ENCODE results near the gene SERPINB3. TPM values are rescaled to one million over a fixed set of nuclear protein-coding genes. Genes with fewer than 3 reads are reported as not detected.
"Not testable (repeated sequence)": the region's sequence is repeated elsewhere in the genome, so short reads cannot be mapped to it uniquely, and the experiment has no call there.

SERPINB3 gene
- 1 to 10 TPM in 3 of 12 donors, under 1 TPM in 1, not detected in 8; 0.11 to 4.2 (median 1.9) TPM for polyA plus RNA-seq (ENCODE audit: insufficient read length in 12 of 12)
- long read RNA-seq, donor 1, result 0 reads
- long read RNA-seq, donor 2, result 0 reads
- long read RNA-seq, donor 3, result 0 reads
- long read RNA-seq, donor 4, result 0 reads
- long read RNA-seq, donor 5, result 0 reads
- long read RNA-seq, donor 6, result 0 reads
- long read RNA-seq, donor 7, result 0 reads
- long read RNA-seq, donor 8, result 0 reads
- long read RNA-seq, donor 9, result 0 reads
- long read RNA-seq, donor 10, result 0 reads
- long read RNA-seq, donor 11, result 0 reads

GRCh38 chr18:63661750-63662149, at the start of gene SERPINB3:
Gene SERPINB3 (minus strand): TSS chr18:63661893. CDS start chr18:63661216, 677 bp downstream.
- DNase-seq, result not testable (repeated sequence)

- no peak for DNase-seq
Observed at GRCh38 chr18:63708650-63709049, 47.0 kb upstream of the SERPINB3 start.

- DNase-seq, result no peak
Observed at GRCh38 chr18:63707816-63708215, 46.1 kb upstream of the SERPINB3 start.

GRCh38 chr18:63705401-63705800, 43.7 kb upstream of the SERPINB3 start:
- no peak for DNase-seq

DNA sequence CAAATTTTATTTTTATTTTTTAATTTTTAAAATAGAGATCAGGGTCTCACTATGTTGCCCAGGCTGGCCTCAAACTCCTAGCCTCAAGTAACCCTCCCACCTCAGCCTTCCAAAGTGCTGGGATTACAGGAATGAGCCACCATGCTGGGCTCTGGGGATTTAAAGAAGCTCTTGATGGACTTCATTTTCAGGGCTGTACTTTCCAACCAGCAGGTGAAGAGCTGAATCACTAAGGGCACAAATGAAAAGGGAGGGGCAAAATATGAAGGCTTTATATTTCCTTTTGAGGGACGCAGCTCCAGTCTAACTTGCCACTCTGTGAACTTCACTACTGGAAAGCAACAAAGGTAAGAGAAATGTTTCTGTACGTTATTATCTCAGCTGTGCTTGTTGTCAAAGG, 41.0 kb upstream of the SERPINB3 start, which contains the start of gene SERPINB11:
Gene SERPINB11 (plus strand): TSS at position 301 of the 400 bp plus-strand sequence. CDS start 7,234 bp downstream, outside the sequence.
- no peak for DNase-seq

DNA sequence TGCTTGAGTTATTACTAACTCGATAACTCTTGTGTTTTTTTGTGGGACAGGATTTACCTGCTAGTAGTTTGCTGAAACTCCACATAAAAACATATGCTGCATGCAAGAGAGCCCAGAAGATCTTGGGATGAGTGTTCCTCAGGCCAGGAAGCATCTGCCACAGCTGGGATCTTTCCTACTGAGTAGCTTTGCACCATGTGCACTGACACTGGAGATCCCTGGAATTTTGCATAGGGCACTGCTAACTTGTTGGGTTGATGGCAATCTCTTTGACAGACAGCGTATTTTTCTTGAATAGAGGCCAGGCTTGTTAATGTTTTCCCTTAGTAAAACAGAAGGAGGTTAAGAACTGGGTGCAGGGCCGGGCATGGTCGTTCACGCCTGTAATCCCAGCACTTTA, 40.3 kb upstream of the SERPINB3 start:
- DNase-seq, result no peak

- no peak for DNase-seq
Observed at GRCh38 chr18:63700501-63700900, 38.8 kb upstream of the SERPINB3 start.

GRCh38 chr18:63697097-63697660, 35.5 kb upstream of the SERPINB3 start:
- no peak for DNase-seq

GRCh38 chr18:63689064-63689463, 27.4 kb upstream of the SERPINB3 start:
- no peak for DNase-seq

DNA sequence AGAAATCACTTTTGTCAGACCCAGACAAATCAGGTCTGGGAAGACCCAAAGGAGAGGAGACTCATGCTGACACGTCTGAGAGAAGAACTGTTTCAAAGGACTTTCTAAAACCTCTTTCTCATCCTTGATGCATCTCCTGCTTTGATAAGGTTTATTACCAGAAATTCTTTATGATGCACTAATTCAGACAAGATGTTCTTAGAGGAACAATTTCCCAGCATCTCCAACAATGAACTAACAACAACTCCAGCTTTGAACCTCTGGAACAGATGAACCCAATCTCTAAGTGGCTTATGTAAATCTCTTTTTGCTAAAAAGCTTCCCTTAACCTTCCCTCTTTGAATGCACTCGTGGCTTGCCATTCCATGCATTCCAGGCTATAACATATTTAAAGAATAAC, 25.2 kb upstream of the SERPINB3 start:
- no peak for DNase-seq

- no peak for DNase-seq
Observed at GRCh38 chr18:63684718-63685117, 23.0 kb upstream of the SERPINB3 start.

DNA sequence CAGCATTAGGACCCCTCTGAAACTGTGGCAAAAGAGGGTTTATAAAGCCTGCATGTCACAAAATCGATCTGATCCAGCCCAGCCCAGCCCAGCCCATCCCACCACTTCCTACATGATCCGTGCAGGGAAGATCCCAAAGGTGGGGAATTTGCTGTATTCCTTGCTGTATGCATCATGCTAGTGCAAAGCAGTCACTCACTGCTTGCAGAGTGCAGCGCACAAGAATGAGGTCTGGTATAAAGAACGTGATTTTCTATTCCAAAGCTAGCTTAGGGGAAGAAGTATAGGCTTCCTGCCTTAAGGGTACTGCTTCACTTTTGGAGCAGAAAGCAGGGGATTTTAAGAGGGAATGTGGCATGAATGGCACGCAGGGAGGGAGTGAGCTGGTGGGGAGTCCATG, 22.2 kb upstream of the SERPINB3 start:
- DNase-seq, result no peak

GRCh38 chr18:63683152-63683551, 21.5 kb upstream of the SERPINB3 start:
- no peak for DNase-seq

DNA sequence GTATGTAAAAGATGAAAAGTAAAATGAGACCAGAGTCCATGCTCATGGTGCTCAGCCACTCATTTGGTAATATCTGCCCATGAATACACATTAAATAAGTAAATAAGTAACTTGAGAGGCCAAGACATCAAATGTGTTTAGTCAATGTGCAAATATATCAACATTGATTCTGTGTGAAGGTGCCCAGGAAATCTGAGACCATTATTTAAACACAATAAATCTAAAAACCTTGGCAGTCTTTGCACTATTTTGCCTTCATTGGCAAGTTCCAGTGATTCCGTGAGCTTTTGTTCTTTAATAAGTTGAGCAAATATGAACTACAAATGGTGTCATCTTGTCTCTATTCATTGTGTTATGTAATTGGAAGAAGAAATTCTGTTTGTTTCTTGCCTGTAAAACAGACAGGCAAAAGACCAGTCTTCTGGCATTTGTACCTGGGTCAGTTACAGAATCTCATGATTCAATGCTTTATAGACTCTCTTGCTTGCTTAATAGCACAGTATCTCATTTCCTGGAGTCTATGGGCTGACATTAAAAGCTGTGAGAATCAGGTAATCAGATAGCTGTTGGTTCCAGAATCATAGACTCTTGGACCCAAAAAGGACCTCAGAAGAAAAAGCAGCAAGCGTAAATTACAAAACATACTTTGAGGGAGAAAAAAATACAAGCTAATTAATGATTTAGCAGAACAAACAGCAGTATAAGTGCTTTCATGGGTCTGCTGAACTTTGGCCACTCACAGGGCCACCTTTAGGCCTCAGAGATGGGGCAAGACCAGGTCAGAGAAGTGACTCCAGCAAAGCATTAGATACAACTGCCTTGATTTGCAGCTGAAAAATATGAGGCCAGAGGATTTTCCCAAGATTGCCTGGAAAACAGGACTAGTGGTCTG, 20.0 kb upstream of the SERPINB3 start:
- no peak for DNase-seq

GRCh38 chr18:63679820-63680606, 18.3 kb upstream of the SERPINB3 start:
- no peak for DNase-seq

DNA sequence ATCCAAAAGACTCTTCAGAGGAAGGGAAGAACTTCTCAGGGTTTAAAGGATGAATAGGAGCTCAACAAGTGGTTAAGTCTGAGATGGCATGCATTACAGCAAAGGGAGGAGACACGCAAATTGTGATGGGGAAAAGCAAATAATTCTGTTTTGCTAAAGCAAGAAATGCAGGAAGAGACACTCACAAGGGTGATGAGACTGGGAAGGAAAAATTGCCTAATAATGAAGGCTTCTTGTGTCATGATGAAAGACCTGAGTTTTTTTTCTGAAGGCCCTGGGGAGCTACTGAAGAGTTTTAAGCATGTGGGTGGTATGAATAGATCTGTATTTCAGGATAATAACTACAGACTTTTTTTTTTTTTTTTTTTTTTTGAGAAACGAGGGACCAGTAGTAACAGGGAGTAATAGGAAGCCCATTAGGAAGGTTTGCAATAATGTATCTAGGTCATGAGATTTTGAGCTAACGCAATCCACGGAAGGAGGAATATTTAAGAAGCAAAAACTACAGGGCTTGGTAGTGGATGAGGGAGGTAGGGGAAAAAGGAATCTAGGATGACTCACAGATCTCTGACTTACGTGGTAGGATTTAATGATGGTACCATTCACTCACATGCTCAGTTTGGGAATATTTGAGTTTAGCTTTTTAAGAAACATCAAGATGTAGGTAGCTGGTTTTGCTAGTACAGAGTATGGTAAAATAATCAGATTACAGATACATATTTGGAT, 16.0 kb upstream of the SERPINB3 start:
- no peak for DNase-seq

- no peak for DNase-seq
Observed at GRCh38 chr18:63676526-63677323, 15.0 kb upstream of the SERPINB3 start.

- no peak for DNase-seq
Observed at GRCh38 chr18:63664571-63664970, 2.9 kb upstream of the SERPINB3 start.

DNA sequence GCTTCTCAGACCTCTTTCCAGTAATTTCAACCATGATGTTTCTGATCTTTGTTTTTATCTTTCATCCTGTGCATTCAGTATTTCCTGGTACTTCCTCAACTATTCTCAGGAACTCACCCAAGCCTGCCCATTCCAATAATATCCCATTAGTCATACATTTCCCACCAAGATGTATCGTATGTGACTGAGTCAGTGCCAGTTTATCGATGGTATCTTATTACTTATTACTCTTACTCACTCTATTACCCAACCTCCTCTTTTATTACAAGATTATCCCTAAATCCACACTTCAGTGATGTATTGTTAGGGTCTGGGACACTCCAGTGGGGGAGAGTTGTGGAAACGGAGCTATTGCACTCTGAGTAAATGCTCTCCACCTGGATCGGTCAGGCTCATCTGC, 2.8 kb downstream of the SERPINB3 start:
- DNase-seq, result not testable (repeated sequence)

- DNase-seq, result not testable (repeated sequence)
Observed at GRCh38 chr18:63650271-63650670, 11.4 kb downstream of the SERPINB3 start.

All from muscle of arm (tissue), 14 donors.